Ovary (tissue), 9 donors: ENCODE results near the gene SIK2. TPM values are rescaled to one million over a fixed set of nuclear protein-coding genes. Genes with fewer than 3 reads are reported as not detected.

Experiments
- DNase-seq, 5 donors: peaks; one replicate each; pipeline ENCODE4 v3.0.0-alpha.2; 2019 to 2020
- H3K27ac ChIP-seq, 2 donors: fragments of 200-600 bp; one replicate each; pipeline versions ENCODE4 v1.5.1 to v1.8.0; 2019 to 2022
- H3K27me3 ChIP-seq: fragments of 200-600 bp; one replicate; pipeline ENCODE4 v1.8.0; 2022
- H3K36me3 ChIP-seq: fragments of 200-600 bp; sonication (generic); one replicate; pipeline ENCODE4 v1.5.1; 2019
- H3K4me1 ChIP-seq: one replicate; pipeline ENCODE4 v1.8.1; 2013; ENCODE audit warnings: mild to moderate bottlenecking, moderate library complexity; ENCODE audit not compliant: insufficient read depth
- H3K4me3 ChIP-seq: fragments of 200-600 bp; sonication (generic); one replicate; pipeline ENCODE4 v1.5.1; 2017
- H3K9me3 ChIP-seq, 2 donors: fragments of 200-600 bp in 1 of 2; sonication (generic) in 1 of 2; one replicate each; pipeline versions ENCODE4 v1.5.1 to v1.8.1; 2013 to 2019; ENCODE audit warnings: mild to moderate bottlenecking in 1 of 2, moderate library complexity in 1 of 2
- EP300 ChIP-seq: sonication (generic); formaldehyde crosslinking; IDR thresholded peaks from one replicate; pipeline ENCODE4 v1.6.1; 2017; ENCODE audit warnings: antibody characterized with exemption
- POLR2A ChIP-seq: fragments of 450-650 bp; IDR thresholded peaks from one replicate; pipeline ENCODE4 v1.6.1; 2017; ENCODE audit warnings: antibody characterized with exemption, mild to moderate bottlenecking, moderate library complexity
- WGBS, 3 donors: extraction: QIAGEN DNeasy Blood & Tissue Kit in 1 of 3; methylation state at CpG; one replicate each; pipeline versions ENCODE4 v1.1.5 to v1.1.7; 2013 to 2017; 5-methylcytosine and 5-hydroxymethylcytosine counted together
- intact Hi-C, 4 donors: fragments of 100-400 bp; cut with DNase I; formaldehyde crosslinking; loops; one replicate each; pipeline versions ENCODE4 v1.11.0 to v1.15.1; 2022 to 2023
- polyA plus RNA-seq, 2 donors: library from polyadenylated mRNA; stranded (reverse); fragments of 200-250 nt in 1 of 2; fragments of 350-450 nt in 1 of 2; fragmentation: Illumina TruSeq in 1 of 2; extraction: RNeasy Lipid Tissue Mini Kit (QIAGEN cat#74804) in 1 of 2; gene quantifications; one replicate each; pipeline ENCODE4 v1.2.3, GENCODE V29; 2013 to 2014
- total RNA-seq, 7 donors: library from RNA; depleted of rRNA in 2 of 7; stranded (reverse); fragments of >200 nt in 2 of 7; fragmentation: NEBNext Ultra II Directional in 3 of 7; extraction: Animal tissue kit (Norgen Biotek cat#: 25700) in 3 of 7; gene quantifications; one replicate each; pipeline versions ENCODE4 v1.1.0 to v1.2.4, GENCODE V29; 2016 to 2023
- TF ChIP-seq, protein P1 (sequence below), 3 donors: fragments of 450-650 bp in 2 of 3; fragments of 200-600 bp in 1 of 3; IDR thresholded peaks; one replicate each; pipeline versions ENCODE4 v1.5.1 to v1.8.0; 2016 to 2022; ENCODE audit warnings: antibody characterized with exemption in 3 of 3, mild to moderate bottlenecking in 1 of 3
- donor health status: DM: no; HTN: no; CAD: no; lungs with moderate emphysema.
- donor health status: DM: no; HTN: no; CAD: no.
- donor health status: Bipolar disorder and iron deficiency.
- donor health status: DM: yes; HTN: yes; CAD: no.
- donor health status: DM: no; HTN: no; CAD: no.
- donor health status: DM: yes; HTN: yes; CAD: no.

SIK2 gene
- total and polyA plus RNA-seq, 9 donors: 13.7 to 50.5 (median 26.8) TPM

DNA sequence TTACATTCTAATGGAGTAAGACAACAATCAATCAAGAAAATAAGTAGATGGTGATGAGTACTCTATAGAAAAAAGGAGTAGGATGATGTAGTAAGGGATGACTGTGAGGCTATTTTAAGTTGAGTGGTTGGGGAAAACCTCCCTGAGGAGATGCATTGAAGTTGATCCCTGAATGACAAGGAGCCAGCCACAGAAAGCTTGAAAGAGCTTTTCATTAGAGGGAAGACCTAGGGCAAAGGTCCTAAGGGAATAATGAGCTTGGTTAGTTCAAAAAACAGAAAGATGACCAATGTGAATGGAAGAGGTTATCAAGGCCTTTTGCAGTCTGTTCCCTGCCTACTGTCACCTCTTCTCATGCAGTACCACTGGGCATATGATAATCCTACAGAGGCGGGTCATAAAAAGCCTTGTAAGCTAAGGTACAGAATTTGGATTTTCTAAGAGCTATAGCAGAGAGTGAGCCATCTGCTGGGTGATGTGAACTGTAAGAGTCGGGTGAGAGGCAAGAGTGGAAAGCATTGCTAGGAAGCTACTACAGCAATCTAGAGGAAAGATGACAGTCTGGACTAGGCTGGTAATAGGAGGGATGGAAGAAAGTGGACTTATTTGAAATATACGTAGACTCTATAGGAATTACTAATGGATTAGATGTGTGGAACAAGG is 160.9 kb downstream of the SIK2 start:
- 76 to 87% (median 84%) methylated on average over 3 of the region's 3 CpGs for WGBS, 3 donors
- Histone ChIP-seq H3K9me3 (no peaks in the 10 kb centered on the region), H3K4me3 (no peak overlapping the region), H3K27ac (no peak overlapping the region), H3K36me3 (no peaks in the 10 kb centered on the region), H3K4me1 (peaks cover 6% of the 10 kb centered on the region), H3K27me3 (no peaks in the 10 kb centered on the region)
- no peak for DNase-seq
- intact Hi-C loops: no loop called here
- TF ChIP-seq EP300: no peak
- TF ChIP-seq POLR2A: no peak
- TF ChIP-seq, protein P1, sequence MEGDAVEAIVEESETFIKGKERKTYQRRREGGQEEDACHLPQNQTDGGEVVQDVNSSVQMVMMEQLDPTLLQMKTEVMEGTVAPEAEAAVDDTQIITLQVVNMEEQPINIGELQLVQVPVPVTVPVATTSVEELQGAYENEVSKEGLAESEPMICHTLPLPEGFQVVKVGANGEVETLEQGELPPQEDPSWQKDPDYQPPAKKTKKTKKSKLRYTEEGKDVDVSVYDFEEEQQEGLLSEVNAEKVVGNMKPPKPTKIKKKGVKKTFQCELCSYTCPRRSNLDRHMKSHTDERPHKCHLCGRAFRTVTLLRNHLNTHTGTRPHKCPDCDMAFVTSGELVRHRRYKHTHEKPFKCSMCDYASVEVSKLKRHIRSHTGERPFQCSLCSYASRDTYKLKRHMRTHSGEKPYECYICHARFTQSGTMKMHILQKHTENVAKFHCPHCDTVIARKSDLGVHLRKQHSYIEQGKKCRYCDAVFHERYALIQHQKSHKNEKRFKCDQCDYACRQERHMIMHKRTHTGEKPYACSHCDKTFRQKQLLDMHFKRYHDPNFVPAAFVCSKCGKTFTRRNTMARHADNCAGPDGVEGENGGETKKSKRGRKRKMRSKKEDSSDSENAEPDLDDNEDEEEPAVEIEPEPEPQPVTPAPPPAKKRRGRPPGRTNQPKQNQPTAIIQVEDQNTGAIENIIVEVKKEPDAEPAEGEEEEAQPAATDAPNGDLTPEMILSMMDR (IDR thresholded peaks at IDR 0.05): no peak

- Histone ChIP-seq H3K4me1 (peaks cover 6% of the 10 kb centered on the region), H3K4me3 (peak overlapping the region; percentile 64), H3K27ac (no peak overlapping the region), H3K9me3 (no peaks in the 10 kb centered on the region), H3K27me3 (no peaks in the 10 kb centered on the region), H3K36me3 (no peaks in the 10 kb centered on the region)
- intact Hi-C loops: loop anchor here in 1 of 4 donors (5.0 kb wide), 1 partner anchor 162 kb away; the partner anchor contains the start of gene SIK2
- no peak for TF ChIP-seq EP300
- TF ChIP-seq POLR2A: no peak
- TF ChIP-seq, protein P1 (IDR thresholded peaks at IDR 0.05): no peak
- DNase-seq: no peak
- WGBS, 3 donors: 36 to 63% (median 37%) methylated on average over 1 of the region's 1 CpG
These were observed 162.4 kb downstream of the SIK2 start for GRCh38 chr11:111764621-111765020.

DNA sequence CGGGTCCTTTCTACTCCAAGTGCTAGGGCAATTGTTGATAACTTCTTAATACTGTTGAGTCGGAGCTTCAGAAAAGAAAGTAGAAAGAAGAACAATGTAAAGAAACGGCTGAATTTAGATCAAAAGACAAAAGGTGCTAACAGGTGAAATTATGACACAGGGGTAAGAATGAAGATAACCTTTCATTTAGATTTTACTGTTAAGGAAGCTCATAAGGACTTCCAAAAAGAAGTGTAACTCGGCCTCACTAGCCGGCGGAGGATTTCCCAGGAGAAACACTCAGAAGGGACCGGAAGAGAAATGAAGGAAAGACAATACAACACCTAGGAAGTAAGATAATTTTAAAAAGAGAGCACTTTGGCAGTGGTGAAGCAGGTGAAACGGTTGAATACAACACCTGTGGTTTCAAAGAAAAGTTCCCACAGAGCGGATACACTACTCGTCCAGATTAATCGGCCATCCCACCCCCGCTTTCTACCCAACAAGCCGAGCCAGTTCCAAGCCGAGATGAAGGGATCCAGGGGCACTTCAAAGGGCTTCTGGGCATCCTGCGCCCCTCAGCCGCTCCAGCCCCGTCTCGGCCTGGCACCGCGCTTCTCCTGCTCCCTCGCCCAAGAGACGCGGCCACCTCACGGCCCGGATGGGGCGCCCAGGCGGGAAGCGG is 163.2 kb downstream of the SIK2 start:
- Histone ChIP-seq H3K27ac (peak overlapping the region; percentile 70 to 89), H3K36me3 (no peaks in the 10 kb centered on the region), H3K4me1 (peaks cover 6% of the 10 kb centered on the region), H3K4me3 (peak overlapping the region; percentile 64), H3K27me3 (no peaks in the 10 kb centered on the region), H3K9me3 (no peaks in the 10 kb centered on the region)
- no peak for TF ChIP-seq EP300
- TF ChIP-seq POLR2A: no peak
- TF ChIP-seq, protein P1 (IDR thresholded peaks at IDR 0.05): no peak
- 0 to 1% (median 1%) methylated on average over 26 to 28 of the region's 28 CpGs for WGBS, 3 donors
- no peak for DNase-seq
- intact Hi-C loops: loop anchor here in 1 of 4 donors (5.0 kb wide), 1 partner anchor 163 kb away; the partner anchor contains the start of gene SIK2

DNA sequence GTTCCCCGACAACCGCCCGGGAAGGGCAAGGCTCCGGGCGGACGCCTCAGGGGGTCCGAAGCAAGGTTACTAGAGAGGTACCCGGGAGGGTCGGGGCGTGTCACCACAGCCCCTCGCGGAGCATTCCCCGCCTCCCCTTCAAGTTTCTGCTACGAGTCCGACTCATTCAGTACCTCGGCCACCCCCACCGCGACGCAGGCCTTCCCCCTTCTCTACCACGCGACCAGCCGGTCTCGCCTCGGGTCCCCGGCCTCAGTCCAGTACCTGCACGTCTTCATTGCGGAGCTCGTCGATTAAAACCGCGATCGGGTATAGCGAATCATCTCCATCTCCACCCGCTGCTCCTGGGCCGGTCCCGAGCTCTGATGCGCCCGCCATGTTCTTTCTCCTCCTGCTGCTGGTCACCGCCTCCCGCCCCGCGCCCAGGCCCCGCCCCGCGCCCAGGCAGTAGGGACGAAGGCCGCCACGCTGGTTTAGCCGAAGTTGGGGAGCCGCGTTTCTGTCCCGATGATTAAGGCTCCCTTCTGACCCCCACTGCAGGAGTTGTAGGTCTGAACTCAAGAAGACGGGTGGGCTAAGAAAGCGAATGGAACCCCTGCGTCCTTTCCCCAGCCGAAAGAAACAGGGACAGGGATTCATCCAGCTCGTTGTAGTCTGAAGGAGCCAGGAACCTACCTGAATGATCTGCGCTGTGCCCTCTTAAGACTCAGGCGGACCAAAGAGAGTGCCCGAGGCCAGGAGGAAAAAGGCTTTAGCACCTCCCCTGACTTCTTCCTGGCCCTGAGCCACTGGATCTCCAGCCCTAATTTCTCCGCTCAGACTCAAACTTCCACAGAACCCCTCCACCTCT is 164.0 kb downstream of the SIK2 start, which contains the start of gene PPP2R1B:
Gene PPP2R1B (minus strand): TSS at position 406 of the 850 bp plus-strand sequence. CDS start 28 bp downstream, at position 378.
- peak; percentile 79 to 84 (median 83) for DNase-seq
- WGBS, 3 donors: 0 to 1% (median 0%) methylated on average over 55 to 61 of the region's 61 CpGs
- Histone ChIP-seq H3K36me3 (no peaks in the 10 kb centered on the region), H3K27me3 (no peaks in the 10 kb centered on the region), H3K9me3 (no peaks in the 10 kb centered on the region), H3K27ac (peak within 1 kb of the TSS; percentile 70 to 89), H3K4me3 (peak within 1 kb of the TSS; percentile 64), H3K4me1 (peaks cover 6% of the 10 kb centered on the region)
- intact Hi-C loops: loop anchor here in 1 of 4 donors (5.0 kb wide), 1 partner anchor 164 kb away; the partner anchor contains the start of gene SIK2
- TF ChIP-seq, protein P1 (IDR thresholded peaks at IDR 0.05): no peak
- TF ChIP-seq POLR2A: peak; percentile 55
